H1 (cell line): Measurements from ENCODE around the gene OSMR. TPM values are rescaled to one million over a fixed set of nuclear protein-coding genes. Genes with fewer than 3 reads are reported as not detected.

ENCODE experiments used
- CTCF ChIA-PET: fragments of 300-600 bp; sonication (Branson Sonifier 250); formaldehyde crosslinking; loops from one replicate; lab custom pipeline; 2021; ENCODE audit not compliant: partially characterized antibody; lab: Charles Lee
- POLR2A ChIA-PET: fragments of 300-600 bp; sonication (Branson Sonifier 250); formaldehyde crosslinking; loops from one replicate; lab custom pipeline; 2021; ENCODE audit warnings: inconsistent platforms; ENCODE audit not compliant: partially characterized antibody; lab: Charles Lee
- DNase-seq, 2 experiments: peaks; one replicate each; pipeline versions ENCODE4 v3.0.0 to v3.0.0-alpha.2; 2010 to 2022; ENCODE audit warnings: low spot score in 2 of 2, low read depth in 1 of 2, mixed read lengths in 1 of 2
- FAIRE-seq: peaks from 2 replicates; lab custom pipeline; 2011; peaks lifted over from hg19 to GRCh38; lab: Jason Lieb, UNC
- H2AFZ ChIP-seq: 2 replicates; pipeline ENCODE4 v1.8.1; 2012; ENCODE audit warnings: low read length, inconsistent platforms
- H2AK5ac ChIP-seq: 2 replicates; pipeline ENCODE4 v1.6.1; 2013; ENCODE audit warnings: low read depth, low read length
- H2BK120ac ChIP-seq: replicated peaks from 2 replicates; pipeline ENCODE3; 2013; ENCODE audit warnings: low read depth, low read length, inconsistent platforms
- H2BK12ac ChIP-seq: 2 replicates; pipeline ENCODE4 v1.6.1; 2013; ENCODE audit warnings: low read depth, low read length
- H2BK15ac ChIP-seq: 2 replicates; pipeline ENCODE4 v1.6.1; 2013; ENCODE audit warnings: low read length
- H2BK20ac ChIP-seq: 2 replicates; pipeline ENCODE4 v1.6.1; 2013; ENCODE audit warnings: low read length
- H2BK5ac ChIP-seq: 2 replicates; pipeline ENCODE4 v1.6.1; 2013; ENCODE audit warnings: low read depth, low read length
- H3K14ac ChIP-seq: 2 replicates; pipeline ENCODE4 v1.6.1; 2013; ENCODE audit warnings: inconsistent platforms; ENCODE audit not compliant: insufficient read length
- H3K18ac ChIP-seq: 2 replicates; pipeline ENCODE4 v1.6.1; 2013; ENCODE audit warnings: low read length; ENCODE audit errors: extremely low read depth
- H3K23ac ChIP-seq: 2 replicates; pipeline ENCODE4 v1.6.1; 2013; ENCODE audit warnings: inconsistent platforms; ENCODE audit not compliant: insufficient read length
- H3K23me2 ChIP-seq: 2 replicates; pipeline ENCODE4 v1.6.1; 2013; ENCODE audit warnings: low read depth, low read length
- H3K27ac ChIP-seq: 2 replicates; pipeline ENCODE4 v1.6.1; 2011; ENCODE audit warnings: low read depth, low read length, inconsistent platforms
- H3K27me3 ChIP-seq, 4 experiments: replicated peaks in 1 of 4; 1 replicate in 1 of 4; 2 replicates in 3 of 4; pipeline versions ENCODE4 v1.6.1 to v1.8.1; 2011 to 2013; ENCODE audit warnings: low read length in 3 of 4, mild to moderate bottlenecking in 3 of 4, inconsistent platforms in 2 of 4, mixed read lengths in 2 of 4, moderate library complexity in 1 of 4; ENCODE audit not compliant: control insufficient read depth in 3 of 4, insufficient read depth in 3 of 4; ENCODE audit errors: extremely low read depth in 1 of 4
- H3K36me3 ChIP-seq, 4 experiments: 2 replicates each; pipeline versions ENCODE4 v1.6.1 to v1.8.1; 2011 to 2013; ENCODE audit warnings: mild to moderate bottlenecking in 4 of 4, low read length in 3 of 4, moderate library complexity in 2 of 4, control low read depth in 1 of 4, inconsistent platforms in 1 of 4; ENCODE audit not compliant: insufficient read depth in 4 of 4, control insufficient read depth in 2 of 4
- H3K4ac ChIP-seq: replicated peaks from 2 replicates; pipeline ENCODE3; 2013; ENCODE audit warnings: low read length, low read depth, mixed read lengths, inconsistent platforms; ENCODE audit not compliant: insufficient read length
- H3K4me1 ChIP-seq, 4 experiments: replicated peaks in 1 of 4; 1 replicate in 1 of 4; 2 replicates in 3 of 4; pipeline versions ENCODE4 v1.6.1 to v1.8.1; 2011 to 2013; ENCODE audit warnings: low read length in 3 of 4, inconsistent platforms in 2 of 4, mixed read lengths in 1 of 4; ENCODE audit not compliant: insufficient read depth in 4 of 4, control insufficient read depth in 3 of 4
- H3K4me2 ChIP-seq, 2 experiments: 2 replicates each; pipeline versions ENCODE4 v1.6.1 to v1.8.1; 2011 to 2013; ENCODE audit warnings: low read depth in 2 of 2, low read length in 2 of 2, control low read depth in 1 of 2, inconsistent platforms in 1 of 2, mild to moderate bottlenecking in 1 of 2; ENCODE audit not compliant: insufficient read depth in 1 of 2
- H3K4me3 ChIP-seq, 4 experiments: fragments of 200-600, 300-600 bp in 1 of 4; sonication (generic), shearing (Covaris generic), sonication (Bioruptor Twin) in 1 of 4; 2 replicates each; pipeline versions ENCODE4 v1.5.1 to v1.8.1; 2011 to 2016; ENCODE audit warnings: low read length in 4 of 4, low read depth in 3 of 4, control low read depth in 2 of 4, inconsistent platforms in 2 of 4, mild to moderate bottlenecking in 2 of 4, mixed read lengths in 1 of 4, moderate library complexity in 1 of 4; ENCODE audit not compliant: insufficient read depth in 2 of 4; ENCODE audit errors: extremely low read depth in 1 of 4
- H3K56ac ChIP-seq: replicated peaks from 2 replicates; pipeline ENCODE3; 2013; ENCODE audit warnings: low read depth, mild to moderate bottlenecking, mixed read lengths, low read length, inconsistent platforms; ENCODE audit not compliant: insufficient read length
- H3K79me1 ChIP-seq: 2 replicates; pipeline ENCODE4 v1.6.1; 2013; ENCODE audit warnings: low read depth, low read length, control low read depth
- H3K79me2 ChIP-seq, 2 experiments: 2 replicates each; pipeline versions ENCODE4 v1.6.1 to v1.8.1; 2012 to 2013; ENCODE audit warnings: low read length in 2 of 2, mild to moderate bottlenecking in 2 of 2, inconsistent platforms in 1 of 2; ENCODE audit not compliant: insufficient read depth in 2 of 2, control insufficient read depth in 1 of 2
- H3K9ac ChIP-seq, 4 experiments: replicated peaks in 1 of 4; 1 replicate in 1 of 4; 2 replicates in 3 of 4; pipeline versions ENCODE4 v1.6.1 to v1.8.1; 2011 to 2013; ENCODE audit warnings: low read depth in 3 of 4, low read length in 3 of 4, control low read depth in 2 of 4, mild to moderate bottlenecking in 2 of 4, moderate library complexity in 2 of 4, inconsistent platforms in 1 of 4; ENCODE audit errors: extremely low read depth in 1 of 4
- H3K9me3 ChIP-seq, 2 experiments: 2 replicates each; pipeline versions ENCODE4 v1.6.1 to v1.8.1; 2012 to 2013; ENCODE audit warnings: mild to moderate bottlenecking in 2 of 2, moderate library complexity in 2 of 2, control low read depth in 1 of 2, inconsistent platforms in 1 of 2, low read depth in 1 of 2, low read length in 1 of 2, mixed read lengths in 1 of 2; ENCODE audit not compliant: insufficient read depth in 2 of 2
- H4K20me1 ChIP-seq, 2 experiments: replicated peaks in 1 of 2; 2 replicates each; pipeline versions ENCODE3 to v1.8.1; 2011 to 2013; ENCODE audit warnings: inconsistent platforms in 2 of 2, low read length in 2 of 2, mild to moderate bottlenecking in 1 of 2; ENCODE audit not compliant: insufficient read depth in 2 of 2, control insufficient read depth in 1 of 2
- H4K5ac ChIP-seq: 2 replicates; pipeline ENCODE4 v1.6.1; 2013; ENCODE audit warnings: low read length, low read depth, mixed read lengths, inconsistent platforms; ENCODE audit not compliant: insufficient read length
- H4K8ac ChIP-seq: 2 replicates; pipeline ENCODE4 v1.8.0; 2013; ENCODE audit warnings: mild to moderate bottlenecking, moderate library complexity, low read length, inconsistent platforms; ENCODE audit not compliant: insufficient read depth; ENCODE audit errors: extremely low read depth
- H4K91ac ChIP-seq: replicated peaks from 2 replicates; pipeline ENCODE3; 2013; ENCODE audit warnings: low read length, mixed read lengths, inconsistent platforms; ENCODE audit not compliant: insufficient read length
- BCL11A ChIP-seq, 2 experiments: IDR thresholded peaks; one replicate each; pipeline ENCODE4 v1.6.1; 2011; ENCODE audit warnings: low read depth in 2 of 2, low read length in 2 of 2, mild to moderate bottlenecking in 2 of 2
- CTCF ChIP-seq, 3 experiments: IDR thresholded peaks; 1 replicate in 2 of 3; 2 replicates in 1 of 3; pipeline versions ENCODE4 v1.5.1 to v1.6.1; 2011; ENCODE audit warnings: low read length in 3 of 3, mild to moderate bottlenecking in 3 of 3, inconsistent platforms in 2 of 3, low read depth in 1 of 3, moderate library complexity in 1 of 3; ENCODE audit not compliant: insufficient read depth in 1 of 3; ENCODE audit errors: control extremely low read depth in 1 of 3
- RBBP5 ChIP-seq: IDR thresholded peaks from 2 replicates; pipeline ENCODE4 v1.7.1; 2012; ENCODE audit warnings: low read depth, mild to moderate bottlenecking, inconsistent platforms, low read length, moderate library complexity, borderline replicate concordance
- SIN3A ChIP-seq, 2 experiments: IDR thresholded peaks in 1 of 2; conservative IDR thresholded peaks in 1 of 2; 2 replicates each; pipeline ENCODE4 v1.6.1; 2011 to 2012; ENCODE audit warnings: low read length in 2 of 2, improper control_type of control experiment in 1 of 2, low read depth in 1 of 2, mild to moderate bottlenecking in 1 of 2
- SP4 ChIP-seq: IDR thresholded peaks from 2 replicates; pipeline ENCODE4 v1.6.1; 2012; ENCODE audit warnings: low read length, inconsistent platforms
- SRF ChIP-seq: IDR thresholded peaks from 2 replicates; pipeline ENCODE4 v1.6.1; 2011; ENCODE audit warnings: mild to moderate bottlenecking, low read depth, low read length, moderate library complexity
- TCF12 ChIP-seq: IDR thresholded peaks from 2 replicates; pipeline ENCODE4 v1.6.1; 2011; ENCODE audit warnings: low read depth, mild to moderate bottlenecking, low read length
- YY1 ChIP-seq: IDR thresholded peaks from 2 replicates; pipeline ENCODE4 v1.6.1; 2011; ENCODE audit warnings: low read depth, mild to moderate bottlenecking, low read length
- WGBS, 2 experiments: shearing (Covaris generic) in 1 of 2; methylation state at CpG; one replicate each; pipeline versions ENCODE4 v1.1.6 to v1.1.7; 2013 to 2015; ENCODE audit warnings: low lambda C conversion rate in 2 of 2, mixed read lengths in 2 of 2, inconsistent platforms in 1 of 2, low coverage in 1 of 2, missing lambda C conversion rate in 1 of 2; ENCODE audit not compliant: insufficient replicate concordance in 2 of 2, insufficient coverage in 1 of 2, insufficient read length in 1 of 2; ENCODE audit errors: extremely low coverage in 1 of 2, missing lambda C conversion rate in 1 of 2; 5-methylcytosine and 5-hydroxymethylcytosine counted together
- polyA plus RNA-seq, 7 experiments: library from polyadenylated mRNA; depleted of rRNA in 3 of 7; stranded (reverse) in 5 of 7; unstranded in 2 of 7; fragments of >200 nt in 5 of 7; fragments of 200-250 nt in 2 of 7; gene quantifications; 1 replicate in 5 of 7; 2 replicates in 1 of 7; 4 replicates in 1 of 7; pipeline versions ENCODE4 v1.2.1 to v1.2.3, GENCODE V29; 2011 to 2013; ENCODE audit warnings: missing spikeins in 2 of 7, mixed read lengths in 2 of 7
- total RNA-seq: library from RNA; stranded (reverse); fragmentation: NEBNext Ultra II Directional; extraction: Animal tissue kit (Norgen Biotek cat#: 25700); gene quantifications from 2 replicates; pipeline ENCODE4 v1.2.1, GENCODE V29; 2021

The OSMR gene
- total and polyA plus RNA-seq, 2 of the 8 experiments (the other 6 are each of a cell fraction or from before 2014, with no cell fraction given): 2.3 to 2.6 TPM

- no peaks in the 10 kb centered on the region for H3K79me1 ChIP-seq
- H2BK5ac ChIP-seq: no peak overlapping the region
- H2AFZ ChIP-seq: no peak overlapping the region
- H3K9ac ChIP-seq: no peak overlapping the region
- no peaks in the 10 kb centered on the region for H3K27me3 ChIP-seq
- H3K79me2 ChIP-seq: no peaks in the 10 kb centered on the region
- FAIRE-seq (no peak), DNase-seq (no peak)
- H4K91ac ChIP-seq: no peak overlapping the region
- no peak overlapping the region for H3K4ac ChIP-seq
- no peak overlapping the region for H3K4me3 ChIP-seq
- H4K20me1 ChIP-seq: no peaks in the 10 kb centered on the region
- H2BK120ac ChIP-seq: no peak overlapping the region
- no peak overlapping the region for H2BK12ac ChIP-seq
- no peaks in the 10 kb centered on the region for H3K36me3 ChIP-seq
- no peak overlapping the region for H3K4me2 ChIP-seq
- H3K18ac ChIP-seq: no peak overlapping the region
- no peak overlapping the region for H2BK20ac ChIP-seq
- no peak overlapping the region for H3K27ac ChIP-seq
- WGBS, 2 experiments: 95% methylated on average over 20 of the region's 20 CpGs; no CpG with 5 or more reads in 1 of the 2 experiments
- H3K4me1 ChIP-seq: no peaks in the 10 kb centered on the region
- TF ChIP-seq BCL11A (IDR thresholded peaks at IDR 0.05; ENCODE audit: low read depth in 2 of 2, low read length in 2 of 2): no peak
- no peak for TF ChIP-seq SIN3A (conservative IDR thresholded peaks at IDR 0.05 in 1 of 2, IDR thresholded peaks at IDR 0.05 in 1 of 2; ENCODE audit: low read depth in 1 of 2, low read length in 2 of 2)
- TF ChIP-seq RBBP5: no peak
- no peak for TF ChIP-seq YY1
- TF ChIP-seq CTCF (IDR thresholded peaks at IDR 0.05; ENCODE audit: control extremely low read depth in 1 of 3, insufficient read depth in 1 of 3, low read depth in 1 of 3, low read length in 3 of 3): no peak
- TF ChIP-seq SP4: no peak
- TF ChIP-seq SRF: no peak
- TF ChIP-seq TCF12: no peak
- no peak overlapping the region for H3K14ac ChIP-seq
- no peak overlapping the region for H3K23ac ChIP-seq
- no peak overlapping the region for H3K56ac ChIP-seq
- peaks cover 5 to 11% of the 10 kb centered on the region in 2 experiments; a peak in 3 of 4 replicates for H3K9me3 ChIP-seq
- no peak overlapping the region for H4K8ac ChIP-seq
- POLR2A ChIA-PET: no interaction called here
- no peaks in the 10 kb centered on the region for H3K23me2 ChIP-seq
- no peak overlapping the region for H2AK5ac ChIP-seq
- no peak overlapping the region for H2BK15ac ChIP-seq
- CTCF ChIA-PET: interaction anchor here (0.9 to 1.9 kb wide), 4 partner anchors 11 to 402 kb away, joined by 3 to 11 read pairs (median 4); no protein-coding TSS in a partner anchor
- H4K5ac ChIP-seq: no peak overlapping the region
Observed at GRCh38 chr5:38821679-38822078, 24.1 kb upstream of the OSMR start.
